ENCODE results near the gene TCHHL1.

- TF ChIP-seq CTCF (optimal IDR thresholded peaks at IDR 0.05 in 1 of 3, IDR thresholded peaks at IDR 0.05 in 1 of 3, conservative IDR thresholded peaks at IDR 0.05 in 1 of 3; ENCODE audit: extremely low read depth in 1 of 3, insufficient read depth in 2 of 3, low read length in 3 of 3) (no peak), EZH2 (IDR thresholded peaks at IDR 0.05; ENCODE audit: low read length) (no peak)
These were observed 44.5 kb downstream of the TCHHL1 start for GRCh38 chr1:152044386-152044785.

All from keratinocyte (primary cell).